KG1 (cell line): ENCODE results near the gene TMC4.
"Not testable (repeated sequence)": the region's sequence is repeated elsewhere in the genome, so short reads cannot be mapped to it uniquely, and the experiment has no call there.

ENCODE experiments used
- DNase-seq: peaks from one replicate; lab custom pipeline; 2025; lab: John Stamatoyannopoulos, UW

Gene TMC4

GRCh38 chr19:54179921-54180461, 7.0 kb upstream of the TMC4 start:
- DNase-seq: no peak

GRCh38 chr19:54179262-54179852, 6.4 kb upstream of the TMC4 start:
- no peak for DNase-seq

- no peak for DNase-seq
Observed at GRCh38 chr19:54178581-54179261, 5.8 kb upstream of the TMC4 start.

- no peak for DNase-seq
Observed at GRCh38 chr19:54173951-54174834, 1.2 kb upstream of the TMC4 start.

- no peak for DNase-seq
Observed at GRCh38 chr19:54173359-54173699, 369 bp upstream of the TMC4 start.

GRCh38 chr19:54171736-54172431, 1.1 kb downstream of the TMC4 start:
- not testable (repeated sequence) for DNase-seq

- no peak for DNase-seq
Observed at GRCh38 chr19:54169149-54169740, 3.7 kb downstream of the TMC4 start.

- peak; percentile 89 for DNase-seq
Observed at GRCh38 chr19:54168174-54168917, 4.6 kb downstream of the TMC4 start.

- DNase-seq: no peak
Observed at GRCh38 chr19:54165222-54165621, 7.7 kb downstream of the TMC4 start.

GRCh38 chr19:54164369-54165068, 8.4 kb downstream of the TMC4 start:
- no peak for DNase-seq

- no peak for DNase-seq
Observed at GRCh38 chr19:54162884-54163283, 10.1 kb downstream of the TMC4 start.

- no peak for DNase-seq
Observed at GRCh38 chr19:54162241-54162805, 10.6 kb downstream of the TMC4 start.

GRCh38 chr19:54160854-54161253, 12.1 kb downstream of the TMC4 start:
- no peak for DNase-seq

GRCh38 chr19:54160182-54160811, 12.7 kb downstream of the TMC4 start:
- no peak for DNase-seq

GRCh38 chr19:54159352-54160181, 13.4 kb downstream of the TMC4 start, which contains the start of gene LENG1:
Gene LENG1 (minus strand): TSS chr19:54159721. CDS start chr19:54159695, 26 bp downstream.
- peak; percentile 100 for DNase-seq

- peak; percentile 69 for DNase-seq
Observed at GRCh38 chr19:54158812-54159351, 14.1 kb downstream of the TMC4 start.

GRCh38 chr19:54156953-54157352, 16.0 kb downstream of the TMC4 start:
- no peak for DNase-seq

GRCh38 chr19:54156490-54156889, 16.5 kb downstream of the TMC4 start:
- no peak for DNase-seq
